SK-MEL-5 (cell line): ENCODE measurements around the gene DICER1. TPM values are rescaled to one million over a fixed set of nuclear protein-coding genes. Genes with fewer than 3 reads are reported as not detected.
"Not testable (repeated sequence)": the region's sequence is repeated elsewhere in the genome, so short reads cannot be mapped to it uniquely, and the experiment has no call there.

Experiments
- DNase-seq: peaks from one replicate; pipeline ENCODE4 v3.0.0-alpha.2; 2016; ENCODE audit warnings: low read depth, low spot score
- in situ Hi-C: cut with HindIII; loops from 2 replicates; pipeline ENCODE4 v1.10.0; 2016; ENCODE audit warnings: low sequenced_read_pairs, high pct_unique_total_duplicates, low pct_unique_long_range_greater_than_20kb
- total RNA-seq: library from RNA; depleted of rRNA; stranded (reverse); fragments of >200 nt; shearing (Covaris generic); gene quantifications from 2 replicates; pipeline ENCODE4 v1.2.3, GENCODE V29; 2014

DICER1 gene
- total RNA-seq, 1 experiment from 2014 or later: 38.8 TPM

- DNase-seq: no peak
- in situ Hi-C loops: no loop called here
Measured at GRCh38 chr14:95189367-95190132, 32.2 kb upstream of the DICER1 start.

GRCh38 chr14:95188380-95188779 lies 31.1 kb upstream of the DICER1 start:
- DNase-seq: no peak
- in situ Hi-C loops: no loop called here

- no peak for DNase-seq
- in situ Hi-C loops: no loop called here
Measured at GRCh38 chr14:95185767-95186392, 28.6 kb upstream of the DICER1 start.

- in situ Hi-C loops: no loop called here
- DNase-seq: no peak
Measured at GRCh38 chr14:95185033-95185766, 27.9 kb upstream of the DICER1 start.

GRCh38 chr14:95184413-95184790 lies 27.1 kb upstream of the DICER1 start:
- DNase-seq: no peak
- in situ Hi-C loops: no loop called here

- in situ Hi-C loops: no loop called here
- no peak for DNase-seq
Measured at GRCh38 chr14:95183532-95184412, 26.4 kb upstream of the DICER1 start.

GRCh38 chr14:95183082-95183481 lies 25.8 kb upstream of the DICER1 start:
- in situ Hi-C loops: no loop called here
- DNase-seq: no peak

GRCh38 chr14:95182379-95182778 lies 25.1 kb upstream of the DICER1 start:
- no peak for DNase-seq
- in situ Hi-C loops: no loop called here

GRCh38 chr14:95180966-95181741 lies 23.8 kb upstream of the DICER1 start:
- in situ Hi-C loops: no loop called here

GRCh38 chr14:95175670-95176069 lies 18.3 kb upstream of the DICER1 start:
- in situ Hi-C loops, DNase-seq: not testable (repeated sequence)

More at GRCh38 chr14:95180966-95181741, 23.8 kb upstream of the DICER1 start:
- DNase-seq: no peak

GRCh38 chr14:95174184-95174792 lies 17.0 kb upstream of the DICER1 start:
- DNase-seq: peak; percentile 23
- in situ Hi-C loops: no loop called here

GRCh38 chr14:95173518-95173917 lies 16.2 kb upstream of the DICER1 start:
- DNase-seq: no peak
- in situ Hi-C loops: no loop called here

GRCh38 chr14:95167177-95167576 lies 9.8 kb upstream of the DICER1 start:
- DNase-seq: no peak
- in situ Hi-C loops: no loop called here

GRCh38 chr14:95165517-95165916 lies 8.2 kb upstream of the DICER1 start:
- DNase-seq: no peak

GRCh38 chr14:95164506-95164905 lies 7.2 kb upstream of the DICER1 start:
- no peak for DNase-seq
- in situ Hi-C loops: no loop called here

More at GRCh38 chr14:95165517-95165916, 8.2 kb upstream of the DICER1 start:
- in situ Hi-C loops: no loop called here

- no peak for DNase-seq
- in situ Hi-C loops: no loop called here
Measured at GRCh38 chr14:95163666-95164065, 6.3 kb upstream of the DICER1 start.

- no peak for DNase-seq
- in situ Hi-C loops: no loop called here
Measured at GRCh38 chr14:95163132-95163531, 5.8 kb upstream of the DICER1 start.
